ENCODE data around the gene TRIOBP. TPM values are rescaled to one million over a fixed set of nuclear protein-coding genes. Genes with fewer than 3 reads are reported as not detected.

TRIOBP gene
- total and polyA plus RNA-seq, 2 of the 13 experiments (the other 11 are each of a cell fraction or from before 2014, with no cell fraction given) = 6.1 to 15.4 TPM

DNA sequence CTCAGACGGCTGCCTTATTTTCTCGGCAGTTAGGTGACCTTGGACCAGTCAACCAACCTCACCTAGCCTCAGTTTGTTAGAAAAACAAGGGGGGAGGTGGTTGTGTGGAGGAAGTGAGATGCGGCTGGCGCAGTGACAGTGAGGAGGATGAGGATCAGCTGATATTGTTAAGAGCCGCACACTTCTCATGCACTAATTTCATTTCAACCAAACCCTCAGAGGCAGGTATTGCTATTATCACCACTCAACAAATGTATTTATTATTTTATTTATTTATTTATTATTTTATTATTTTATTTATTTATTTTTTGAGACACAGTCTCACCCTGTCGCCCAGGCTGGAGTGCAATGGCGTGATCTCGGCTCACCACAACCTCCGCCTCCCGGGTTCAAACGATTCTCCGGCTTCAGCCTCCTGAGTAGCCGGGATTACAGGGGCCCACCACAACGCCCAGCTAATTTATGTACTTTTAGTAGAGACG is 19.3 kb upstream of the TRIOBP start:
- no peaks in the 10 kb centered on the region for H3K79me2 ChIP-seq (ENCODE audit: insufficient read depth, low read length)
- H3K4me3 ChIP-seq (replicated peaks in 1 of 3; ENCODE audit: insufficient read depth in 1 of 3, low read depth in 2 of 3, low read length in 3 of 3) = peak overlapping the region in 2 of 3 experiments; percentile 59 to 71; a peak in 3 of 6 replicates
- CTCF ChIA-PET (ENCODE audit: low intra/inter-chr PET ratio, low total read pairs) = no interaction called here
- no peak for FAIRE-seq
- H3K36me3 ChIP-seq (replicated peaks in 1 of 2; ENCODE audit: control insufficient read depth in 1 of 2, insufficient read depth in 2 of 2, low read length in 2 of 2) = peaks cover 0 to 2% of the 10 kb centered on the region in 2 experiments; a peak in 1 of 5 replicates
- peaks cover 55% of the 10 kb centered on the region for H3K4me1 ChIP-seq (ENCODE audit: insufficient read depth, low read length)
- no peak overlapping the region for H2AFZ ChIP-seq (ENCODE audit: low read length)
- H3K9ac ChIP-seq (ENCODE audit: insufficient read depth, low read depth, low read length) = no peak overlapping the region
- WGBS (ENCODE audit: low lambda C conversion rate) = 79% methylated on average over 15 of the region's 15 CpGs
- H3K4me2 ChIP-seq (ENCODE audit: low read depth, low read length) = peak overlapping the region; percentile 96
- no peak for DNase-seq (ENCODE audit: low spot score)
- no peaks in the 10 kb centered on the region for H3K9me3 ChIP-seq (ENCODE audit: low read length)
- H4K20me1 ChIP-seq (ENCODE audit: insufficient read depth, low read length) = no peaks in the 10 kb centered on the region
- no peak overlapping the region for H3K27ac ChIP-seq (ENCODE audit: extremely low read length, insufficient read depth, low read length)
- no TSS peak for BruUV-seq (replicated peaks)
- in situ Hi-C loops (cut with HindIII; ENCODE audit: extremely low pct_ligation_motif_present, low pct_unique_long_range_greater_than_20kb) (no loop called here), intact Hi-C loops (cut with micrococcal nuclease; ENCODE audit: unreplicated experiment) (loop anchor here (1.0 kb wide), 1 partner anchor 16 kb away; no protein-coding TSS in a partner anchor)
- no peaks in the 10 kb centered on the region for H3K27me3 ChIP-seq (ENCODE audit: control insufficient read depth in 1 of 2, insufficient read depth in 2 of 2, low read length in 2 of 2)
- TF ChIP-seq U2AF2 (IDR thresholded peaks at IDR 0.05; ENCODE audit: low read depth, low read length) (no peak), POLR2G (IDR thresholded peaks at IDR 0.05; ENCODE audit: low read depth, low read length) (0 out of 2 replicates have a peak, but pooled peaks have one; percentile 11), ZNF629 (CRISPR knock-in tag; conservative IDR thresholded peaks at IDR 0.05) (0 out of 2 replicates have a peak, but pooled peaks have one; percentile 21), KLF16 (CRISPR knock-in tag; IDR thresholded peaks at IDR 0.05) (0 out of 4 replicates have a peak, but pooled peaks of 1 of the 2 experiments have one; percentile 10)
- POLR2A ChIA-PET = interaction anchor here (0.6 to 6.0 kb wide), 5 partner anchors 8 to 323 kb away, joined by 3 to 120 read pairs (median 4); partner anchors contain the start of genes NOL12 and PDXP
- no peak for ATAC-seq

DNA sequence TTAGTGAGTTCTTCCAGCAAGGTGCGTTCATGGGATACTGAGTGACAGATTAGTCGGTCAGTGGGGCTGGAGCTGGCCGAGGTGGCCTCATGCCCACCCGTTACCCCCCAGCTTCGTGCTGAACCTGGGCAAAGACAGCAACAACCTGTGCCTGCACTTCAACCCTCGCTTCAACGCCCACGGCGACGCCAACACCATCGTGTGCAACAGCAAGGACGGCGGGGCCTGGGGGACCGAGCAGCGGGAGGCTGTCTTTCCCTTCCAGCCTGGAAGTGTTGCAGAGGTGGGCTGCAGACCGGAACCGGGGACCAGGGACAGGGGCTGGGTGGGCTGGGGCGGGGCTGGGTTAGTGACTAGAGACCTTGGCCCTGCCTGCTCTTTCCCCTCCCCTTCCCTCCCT is 18.5 kb upstream of the TRIOBP start:
- FAIRE-seq = no peak
- no peak overlapping the region for H3K4me2 ChIP-seq (ENCODE audit: low read depth, low read length)
- H3K4me1 ChIP-seq (ENCODE audit: insufficient read depth, low read length) = peaks cover 55% of the 10 kb centered on the region
- WGBS (ENCODE audit: low lambda C conversion rate) = 77% methylated on average over 7 of the region's 18 CpGs
- no peak overlapping the region for H3K9ac ChIP-seq (ENCODE audit: insufficient read depth, low read depth, low read length)
- H4K20me1 ChIP-seq (ENCODE audit: insufficient read depth, low read length) = no peaks in the 10 kb centered on the region
- no peak for DNase-seq (ENCODE audit: low spot score)
- ATAC-seq = no peak
- H3K4me3 ChIP-seq (replicated peaks in 1 of 3; ENCODE audit: insufficient read depth in 1 of 3, low read depth in 2 of 3, low read length in 3 of 3) = no peak overlapping the region
- in situ Hi-C loops (cut with HindIII; ENCODE audit: extremely low pct_ligation_motif_present, low pct_unique_long_range_greater_than_20kb) (no loop called here), intact Hi-C loops (cut with micrococcal nuclease; ENCODE audit: unreplicated experiment) (no loop called here)
- no peaks in the 10 kb centered on the region for H3K27me3 ChIP-seq (ENCODE audit: control insufficient read depth in 1 of 2, insufficient read depth in 2 of 2, low read length in 2 of 2)
- H3K79me2 ChIP-seq (ENCODE audit: insufficient read depth, low read length) = no peaks in the 10 kb centered on the region
- no peak overlapping the region for H3K27ac ChIP-seq (ENCODE audit: extremely low read length, insufficient read depth, low read length)
- ChIA-PET POLR2A (interaction anchor here (6.0 kb wide), 1 partner anchor 17 kb away, joined by 120 read pairs; the partner anchor contains the start of gene PDXP), CTCF (ENCODE audit: low intra/inter-chr PET ratio, low total read pairs) (no interaction called here)
- BruUV-seq (replicated peaks) = no TSS peak
- no peaks in the 10 kb centered on the region for H3K9me3 ChIP-seq (ENCODE audit: low read length)
- peaks cover 0 to 2% of the 10 kb centered on the region in 2 experiments; a peak in 1 of 5 replicates for H3K36me3 ChIP-seq (replicated peaks in 1 of 2; ENCODE audit: control insufficient read depth in 1 of 2, insufficient read depth in 2 of 2, low read length in 2 of 2)
- H2AFZ ChIP-seq (ENCODE audit: low read length) = no peak overlapping the region
- TF ChIP-seq TAF15 (IDR thresholded peaks at IDR 0.05; ENCODE audit: low read depth, low read length, poor library complexity, severe bottlenecking) (peak; percentile 59), ZNF616 (CRISPR knock-in tag; IDR thresholded peaks at IDR 0.05; ENCODE audit: low read depth) (no peak), AGO2 (optimal IDR thresholded peaks at IDR 0.05; ENCODE audit: low read depth, low read length) (peak; percentile 61), ZBTB38 (CRISPR knock-in tag; IDR thresholded peaks at IDR 0.05) (peak; percentile 72), ZFX (CRISPR knock-in tag; IDR thresholded peaks at IDR 0.05; ENCODE audit: low read depth) (0 out of 2 replicates have a peak, but pooled peaks have one; percentile 16), RBFOX2 (IDR thresholded peaks at IDR 0.05; ENCODE audit: low read depth, low read length) (peak; percentile 45; the same call in 1 of the 2 replicates), ADNP (CRISPR knock-in tag; IDR thresholded peaks at IDR 0.05) (no peak), POLR2G (IDR thresholded peaks at IDR 0.05; ENCODE audit: low read depth, low read length) (0 out of 2 replicates have a peak, but pooled peaks have one; percentile 10)
- TF ChIP-seq, protein P1, sequence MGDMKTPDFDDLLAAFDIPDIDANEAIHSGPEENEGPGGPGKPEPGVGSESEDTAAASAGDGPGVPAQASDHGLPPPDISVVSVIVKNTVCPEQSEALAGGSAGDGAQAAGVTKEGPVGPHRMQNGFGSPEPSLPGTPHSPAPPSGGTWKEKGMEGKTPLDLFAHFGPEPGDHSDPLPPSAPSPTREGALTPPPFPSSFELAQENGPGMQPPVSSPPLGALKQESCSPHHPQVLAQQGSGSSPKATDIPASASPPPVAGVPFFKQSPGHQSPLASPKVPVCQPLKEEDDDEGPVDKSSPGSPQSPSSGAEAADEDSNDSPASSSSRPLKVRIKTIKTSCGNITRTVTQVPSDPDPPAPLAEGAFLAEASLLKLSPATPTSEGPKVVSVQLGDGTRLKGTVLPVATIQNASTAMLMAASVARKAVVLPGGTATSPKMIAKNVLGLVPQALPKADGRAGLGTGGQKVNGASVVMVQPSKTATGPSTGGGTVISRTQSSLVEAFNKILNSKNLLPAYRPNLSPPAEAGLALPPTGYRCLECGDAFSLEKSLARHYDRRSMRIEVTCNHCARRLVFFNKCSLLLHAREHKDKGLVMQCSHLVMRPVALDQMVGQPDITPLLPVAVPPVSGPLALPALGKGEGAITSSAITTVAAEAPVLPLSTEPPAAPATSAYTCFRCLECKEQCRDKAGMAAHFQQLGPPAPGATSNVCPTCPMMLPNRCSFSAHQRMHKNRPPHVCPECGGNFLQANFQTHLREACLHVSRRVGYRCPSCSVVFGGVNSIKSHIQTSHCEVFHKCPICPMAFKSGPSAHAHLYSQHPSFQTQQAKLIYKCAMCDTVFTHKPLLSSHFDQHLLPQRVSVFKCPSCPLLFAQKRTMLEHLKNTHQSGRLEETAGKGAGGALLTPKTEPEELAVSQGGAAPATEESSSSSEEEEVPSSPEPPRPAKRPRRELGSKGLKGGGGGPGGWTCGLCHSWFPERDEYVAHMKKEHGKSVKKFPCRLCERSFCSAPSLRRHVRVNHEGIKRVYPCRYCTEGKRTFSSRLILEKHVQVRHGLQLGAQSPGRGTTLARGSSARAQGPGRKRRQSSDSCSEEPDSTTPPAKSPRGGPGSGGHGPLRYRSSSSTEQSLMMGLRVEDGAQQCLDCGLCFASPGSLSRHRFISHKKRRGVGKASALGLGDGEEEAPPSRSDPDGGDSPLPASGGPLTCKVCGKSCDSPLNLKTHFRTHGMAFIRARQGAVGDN (CRISPR knock-in tag; IDR thresholded peaks at IDR 0.05) = peak; percentile 40; the same call in 1 of the 2 replicates
